IPS-18a (cell line): ENCODE results near the gene ARHGEF12.

ENCODE experiments used
- H3K27ac ChIP-seq: one replicate; pipeline ENCODE4 v1.5.1; 2013; ENCODE audit warnings: low read length
- H3K27me3 ChIP-seq: one replicate; pipeline ENCODE4 v1.6.1; 2013; ENCODE audit warnings: mild to moderate bottlenecking, low read length; ENCODE audit not compliant: control insufficient read depth, insufficient read depth
- H3K36me3 ChIP-seq: one replicate; pipeline ENCODE4 v1.6.1; 2013; ENCODE audit warnings: low read depth, low read length; ENCODE audit not compliant: control insufficient read depth
- H3K4me1 ChIP-seq: one replicate; pipeline ENCODE4 v1.6.1; 2013; ENCODE audit warnings: low read depth, low read length; ENCODE audit not compliant: control insufficient read depth
- H3K4me3 ChIP-seq: one replicate; pipeline ENCODE4 v1.5.1; 2013; ENCODE audit warnings: low read length
- H3K9ac ChIP-seq: one replicate; pipeline ENCODE4 v1.6.1; 2013; ENCODE audit warnings: mild to moderate bottlenecking, low read length, moderate library complexity
- H3K9me3 ChIP-seq: one replicate; pipeline ENCODE4 v1.6.1; 2013; ENCODE audit warnings: low read depth, low read length; ENCODE audit not compliant: control insufficient read depth

Gene ARHGEF12

GRCh38 chr11:120413480-120413879 is 77.3 kb downstream of the ARHGEF12 start:
- H3K4me1 ChIP-seq, result no peaks in the 10 kb centered on the region
- H3K27me3 ChIP-seq, result no peaks in the 10 kb centered on the region
- H3K27ac ChIP-seq, result no peak overlapping the region
- H3K9ac ChIP-seq, result no peak overlapping the region
- H3K36me3 ChIP-seq, result no peaks in the 10 kb centered on the region
- no peak overlapping the region for H3K4me3 ChIP-seq
- no peaks in the 10 kb centered on the region for H3K9me3 ChIP-seq

GRCh38 chr11:120420572-120420971 is 84.4 kb downstream of the ARHGEF12 start:
- H3K4me1 ChIP-seq, result no peaks in the 10 kb centered on the region
- H3K9me3 ChIP-seq, result no peaks in the 10 kb centered on the region
- no peak overlapping the region for H3K27ac ChIP-seq
- H3K9ac ChIP-seq, result no peak overlapping the region
- no peaks in the 10 kb centered on the region for H3K27me3 ChIP-seq
- H3K4me3 ChIP-seq, result no peak overlapping the region
- peaks cover 3% of the 10 kb centered on the region for H3K36me3 ChIP-seq

- H3K4me3 ChIP-seq, result no peak overlapping the region
- no peak overlapping the region for H3K27ac ChIP-seq
- no peaks in the 10 kb centered on the region for H3K4me1 ChIP-seq
- no peaks in the 10 kb centered on the region for H3K9me3 ChIP-seq
- H3K9ac ChIP-seq, result no peak overlapping the region
- H3K27me3 ChIP-seq, result no peaks in the 10 kb centered on the region
- peaks cover 3% of the 10 kb centered on the region for H3K36me3 ChIP-seq
These were observed 88.2 kb downstream of the ARHGEF12 start for GRCh38 chr11:120424185-120424969.

GRCh38 chr11:120424970-120425332 is 88.7 kb downstream of the ARHGEF12 start:
- Histone ChIP-seq H3K4me3 (no peak overlapping the region), H3K36me3 (peaks cover 3% of the 10 kb centered on the region), H3K9me3 (no peaks in the 10 kb centered on the region), H3K27ac (no peak overlapping the region), H3K27me3 (no peaks in the 10 kb centered on the region), H3K4me1 (no peaks in the 10 kb centered on the region), H3K9ac (no peak overlapping the region)

- Histone ChIP-seq H3K27ac (no peak overlapping the region), H3K9ac (no peak overlapping the region), H3K4me3 (no peak overlapping the region)
These were observed 89.3 kb downstream of the ARHGEF12 start for GRCh38 chr11:120425527-120425926.

GRCh38 chr11:120430146-120430545 is 93.9 kb downstream of the ARHGEF12 start:
- H3K4me3 ChIP-seq, result no peak overlapping the region
- H3K9ac ChIP-seq, result no peak overlapping the region
- no peaks in the 10 kb centered on the region for H3K4me1 ChIP-seq

More at GRCh38 chr11:120425527-120425926, 89.3 kb downstream of the ARHGEF12 start:
- H3K9me3 ChIP-seq, result no peaks in the 10 kb centered on the region
- H3K27me3 ChIP-seq, result no peaks in the 10 kb centered on the region
- H3K4me1 ChIP-seq, result no peaks in the 10 kb centered on the region
- H3K36me3 ChIP-seq, result peaks cover 3% of the 10 kb centered on the region

GRCh38 chr11:120431633-120432032 is 95.4 kb downstream of the ARHGEF12 start:
- no peaks in the 10 kb centered on the region for H3K27me3 ChIP-seq
- no peaks in the 10 kb centered on the region for H3K4me1 ChIP-seq
- no peaks in the 10 kb centered on the region for H3K36me3 ChIP-seq
- no peaks in the 10 kb centered on the region for H3K9me3 ChIP-seq
- H3K9ac ChIP-seq, result no peak overlapping the region
- no peak overlapping the region for H3K27ac ChIP-seq
- H3K4me3 ChIP-seq, result no peak overlapping the region

More at GRCh38 chr11:120430146-120430545, 93.9 kb downstream of the ARHGEF12 start:
- H3K36me3 ChIP-seq, result no peaks in the 10 kb centered on the region
- no peaks in the 10 kb centered on the region for H3K27me3 ChIP-seq
- H3K27ac ChIP-seq, result no peak overlapping the region
- no peaks in the 10 kb centered on the region for H3K9me3 ChIP-seq

GRCh38 chr11:120432056-120433018 is 96.1 kb downstream of the ARHGEF12 start:
- Histone ChIP-seq H3K9me3 (no peaks in the 10 kb centered on the region), H3K27ac (no peak overlapping the region), H3K36me3 (no peaks in the 10 kb centered on the region), H3K27me3 (no peaks in the 10 kb centered on the region), H3K9ac (no peak overlapping the region), H3K4me3 (no peak overlapping the region), H3K4me1 (no peaks in the 10 kb centered on the region)

GRCh38 chr11:120441592-120441991 is 105.4 kb downstream of the ARHGEF12 start:
- Histone ChIP-seq H3K36me3 (peaks cover 14% of the 10 kb centered on the region), H3K9ac (no peak overlapping the region), H3K27ac (no peak overlapping the region), H3K4me1 (no peaks in the 10 kb centered on the region), H3K9me3 (no peaks in the 10 kb centered on the region), H3K27me3 (no peaks in the 10 kb centered on the region), H3K4me3 (no peak overlapping the region)

GRCh38 chr11:120442031-120442430 is 105.8 kb downstream of the ARHGEF12 start:
- Histone ChIP-seq H3K9me3 (no peaks in the 10 kb centered on the region), H3K9ac (no peak overlapping the region), H3K36me3 (peaks cover 19% of the 10 kb centered on the region)

GRCh38 chr11:120446802-120447201 is 110.6 kb downstream of the ARHGEF12 start:
- Histone ChIP-seq H3K27me3 (no peaks in the 10 kb centered on the region), H3K36me3 (peaks cover 25% of the 10 kb centered on the region), H3K4me1 (peaks cover 6% of the 10 kb centered on the region), H3K27ac (no peak overlapping the region), H3K4me3 (no peak overlapping the region), H3K9me3 (no peaks in the 10 kb centered on the region), H3K9ac (no peak overlapping the region)

More at GRCh38 chr11:120442031-120442430, 105.8 kb downstream of the ARHGEF12 start:
- no peaks in the 10 kb centered on the region for H3K4me1 ChIP-seq
- no peaks in the 10 kb centered on the region for H3K27me3 ChIP-seq
- H3K27ac ChIP-seq, result no peak overlapping the region
- H3K4me3 ChIP-seq, result no peak overlapping the region
